GM12801 (cell line): ENCODE measurements around the gene ZNF790.

ENCODE experiments used
- CTCF ChIP-seq: IDR thresholded peaks from one replicate; pipeline ENCODE4 v1.5.1; 2011; ENCODE audit warnings: control low read depth; ENCODE audit not compliant: insufficient read length; ENCODE audit errors: extremely low read depth

ZNF790 gene

DNA sequence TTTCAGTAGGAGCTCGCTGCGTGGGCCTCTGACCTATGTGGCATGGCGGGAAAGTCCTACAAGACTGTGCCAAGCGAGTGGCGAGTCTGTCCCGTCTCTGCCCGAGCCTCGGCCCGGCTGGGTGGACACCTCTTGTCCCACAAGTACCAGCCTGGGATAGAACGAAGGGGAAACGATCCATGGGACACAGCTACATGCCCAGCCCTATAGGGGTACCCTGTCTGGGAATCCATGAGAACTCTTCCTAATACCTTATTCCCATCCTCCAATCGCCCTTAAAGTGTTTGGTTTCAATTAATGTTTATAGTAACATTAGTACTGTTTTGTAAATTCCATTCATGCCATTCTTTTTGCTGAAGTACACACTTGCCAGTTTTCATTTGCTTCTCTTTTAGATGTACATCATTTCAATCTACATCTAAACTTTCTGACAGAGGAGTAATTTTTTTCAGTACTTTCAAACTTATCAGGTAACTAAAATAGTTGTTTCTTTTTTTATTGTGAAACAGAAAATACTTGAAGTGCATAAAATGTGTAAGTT is 667 bp upstream of the ZNF790 start:
- no peak for TF ChIP-seq CTCF

- TF ChIP-seq CTCF: no peak
Observed at GRCh38 chr19:36837176-36837905, 846 bp downstream of the ZNF790 start.

GRCh38 chr19:36833430-36833829 is 4.8 kb downstream of the ZNF790 start:
- no peak for TF ChIP-seq CTCF

- no peak for TF ChIP-seq CTCF
Observed at GRCh38 chr19:36821758-36822157, 16.4 kb downstream of the ZNF790 start.

GRCh38 chr19:36819130-36819630 is 19.0 kb downstream of the ZNF790 start:
- no peak for TF ChIP-seq CTCF

DNA sequence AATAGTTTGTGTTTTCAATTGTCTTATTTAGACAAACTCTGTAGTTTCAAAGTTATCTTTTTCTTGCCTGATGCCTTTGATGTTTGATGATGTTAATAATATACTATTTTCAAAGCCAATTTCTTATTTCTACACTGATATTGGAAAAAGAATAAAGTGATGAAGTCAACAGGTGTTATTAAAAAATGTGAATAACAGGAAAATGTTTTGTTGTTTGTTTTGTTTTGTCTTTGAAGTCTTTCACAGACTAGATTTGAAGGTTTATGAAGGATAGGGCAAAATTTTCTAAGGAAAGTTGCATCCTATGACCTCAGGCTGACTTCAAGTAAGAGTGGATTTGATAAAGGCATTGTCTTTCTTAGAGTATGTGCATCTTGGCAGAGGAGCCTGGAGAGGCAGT is 31.2 kb downstream of the ZNF790 start:
- no peak for TF ChIP-seq CTCF

- TF ChIP-seq CTCF: no peak
Observed at GRCh38 chr19:36805364-36805763, 32.8 kb downstream of the ZNF790 start.
